ENCODE measurements around the gene PIK3C2G.
"Not testable (repeated sequence)": the region's sequence is repeated elsewhere in the genome, so short reads cannot be mapped to it uniquely, and the experiment has no call there.

Gene PIK3C2G

DNA sequence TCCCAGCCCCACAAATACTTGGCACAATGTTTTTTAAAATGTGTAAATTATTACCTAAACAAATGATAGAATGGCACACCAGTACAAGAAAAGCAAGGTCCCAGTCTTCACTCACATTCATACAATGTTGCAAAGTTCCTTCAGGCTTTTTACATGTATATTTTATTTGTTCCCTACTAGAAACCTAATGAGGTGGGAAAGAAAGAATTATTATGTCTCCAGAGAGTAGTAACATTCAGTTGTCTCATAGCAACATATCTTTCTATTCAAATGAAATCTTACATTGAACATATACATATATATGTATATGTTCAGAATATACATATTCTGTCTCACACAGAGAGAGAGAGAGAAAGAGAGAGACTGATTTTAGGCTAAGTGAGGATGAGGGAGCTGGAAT is 391.3 kb downstream of the PIK3C2G start:
- DNase-seq: no peak

DNA sequence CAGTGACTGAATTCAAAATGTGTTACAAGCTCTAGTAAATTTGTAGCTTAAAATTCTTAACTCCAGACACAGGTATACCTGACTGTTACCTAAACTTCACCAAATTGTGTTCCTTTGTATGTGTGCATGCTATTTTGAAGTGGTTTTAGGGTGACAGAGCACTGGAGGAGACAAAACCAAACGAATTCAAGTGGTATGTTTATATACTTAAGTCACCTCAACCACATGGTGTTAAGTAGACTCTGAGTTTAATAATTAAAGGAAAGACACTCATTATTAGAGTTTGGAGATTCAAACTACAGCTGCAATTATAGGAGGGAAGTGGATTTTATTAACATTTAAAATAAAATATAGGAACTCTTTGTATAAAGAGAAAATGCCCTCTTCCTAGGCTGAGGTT is 392.1 kb downstream of the PIK3C2G start:
- DNase-seq: no peak

DNA sequence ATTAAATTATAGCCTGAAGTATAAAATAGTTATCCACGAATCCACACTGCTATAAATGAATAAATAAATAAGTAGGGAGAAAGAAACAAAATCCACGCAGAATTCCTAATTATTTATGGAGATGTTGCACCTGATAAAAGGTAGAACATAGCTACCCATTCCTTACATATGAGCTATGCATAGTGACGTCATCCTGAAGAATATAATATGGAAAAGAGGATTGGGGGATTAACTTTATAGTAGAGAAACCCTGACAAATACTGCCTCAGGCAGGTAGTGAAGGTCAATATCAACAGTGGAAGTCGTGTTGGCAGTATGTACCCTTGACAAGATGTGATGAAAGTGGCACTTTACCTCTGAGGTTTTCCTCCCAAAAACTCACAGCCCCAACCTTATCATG is 394.0 kb downstream of the PIK3C2G start:
- no peak for DNase-seq

DNA sequence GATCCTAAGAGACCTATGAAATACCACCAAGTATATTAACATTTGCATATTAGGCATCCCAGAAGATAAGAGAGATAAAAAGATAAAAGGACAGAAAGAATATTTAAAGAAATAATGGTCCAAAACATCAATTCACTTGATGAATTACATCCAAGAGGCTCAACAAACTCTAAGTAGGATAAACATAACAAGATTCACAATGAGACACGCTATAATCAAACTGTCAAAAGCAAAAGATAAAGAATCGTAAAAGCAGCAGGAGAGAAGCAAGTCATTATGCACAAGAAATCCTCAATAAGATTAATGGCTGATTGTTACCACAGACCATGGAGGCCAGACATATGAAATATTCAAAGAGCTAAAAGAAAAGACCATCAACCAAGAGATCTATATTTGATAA is 396.9 kb downstream of the PIK3C2G start:
- DNase-seq: no peak

DNA sequence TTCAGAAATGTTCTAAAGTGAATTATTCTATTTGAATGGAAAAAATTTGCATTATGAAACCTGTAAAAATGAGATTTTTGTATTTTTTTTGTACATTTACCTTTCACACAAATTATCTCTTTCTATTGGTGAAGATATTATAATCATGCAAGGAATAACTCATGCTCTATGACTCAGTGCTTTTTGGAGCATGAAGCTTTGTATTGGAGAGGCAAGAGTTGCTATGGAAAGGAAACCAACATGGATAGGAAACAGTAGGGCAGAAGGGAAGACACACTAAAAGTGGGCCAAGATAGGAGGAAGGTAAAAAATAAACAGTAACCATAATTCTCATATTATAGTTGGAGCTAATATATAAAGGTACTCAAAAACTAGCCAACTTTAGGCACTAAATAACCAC is 397.5 kb downstream of the PIK3C2G start:
- no peak for DNase-seq

DNA sequence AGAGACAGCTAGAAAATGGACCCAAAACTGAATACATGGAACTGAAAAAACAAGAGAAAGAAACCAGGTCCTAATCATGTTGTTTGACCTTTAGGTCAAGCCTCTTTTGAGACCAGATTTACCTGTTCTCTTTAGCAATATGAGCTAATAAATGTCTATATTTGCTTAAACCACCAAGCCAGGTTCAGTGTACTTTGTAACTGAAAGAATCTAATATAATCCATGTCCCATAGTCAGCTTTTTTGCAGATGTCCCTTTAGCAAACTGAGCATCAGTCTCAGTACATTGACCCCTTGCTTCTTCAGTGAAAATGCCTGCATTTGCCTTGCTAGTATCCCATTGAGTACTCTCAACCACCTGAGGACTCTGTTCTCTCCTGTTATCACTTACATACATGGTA is 414.8 kb downstream of the PIK3C2G start:
- DNase-seq: no peak

DNA sequence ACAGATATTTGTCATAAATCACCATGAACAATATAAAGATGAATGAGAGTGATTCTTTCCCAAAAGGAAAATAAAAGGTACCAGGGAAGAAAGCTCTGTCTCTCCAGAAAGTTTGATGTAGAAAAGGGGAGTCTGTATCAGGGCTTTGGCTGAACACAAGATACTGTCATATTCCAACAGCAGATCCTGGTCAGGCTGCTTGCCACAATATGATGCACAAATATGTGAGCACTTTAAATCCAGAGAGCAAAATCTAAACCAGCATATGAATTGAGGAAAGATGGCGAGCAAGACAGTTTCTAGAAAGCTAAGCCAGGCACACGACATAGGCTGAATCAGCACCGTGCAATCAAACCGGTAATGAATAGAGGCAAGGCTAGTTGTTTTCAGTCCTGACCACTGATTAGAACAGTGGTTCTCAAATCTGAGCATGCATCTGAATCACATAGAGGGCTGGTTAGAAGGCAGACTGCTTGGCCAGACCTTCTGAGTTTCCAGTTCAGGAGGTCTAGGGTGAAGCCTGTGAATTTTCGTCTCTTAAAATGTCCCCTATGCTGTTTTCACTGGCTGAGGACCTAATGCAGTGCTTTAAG is 415.8 kb downstream of the PIK3C2G start:
- no peak for DNase-seq

DNA sequence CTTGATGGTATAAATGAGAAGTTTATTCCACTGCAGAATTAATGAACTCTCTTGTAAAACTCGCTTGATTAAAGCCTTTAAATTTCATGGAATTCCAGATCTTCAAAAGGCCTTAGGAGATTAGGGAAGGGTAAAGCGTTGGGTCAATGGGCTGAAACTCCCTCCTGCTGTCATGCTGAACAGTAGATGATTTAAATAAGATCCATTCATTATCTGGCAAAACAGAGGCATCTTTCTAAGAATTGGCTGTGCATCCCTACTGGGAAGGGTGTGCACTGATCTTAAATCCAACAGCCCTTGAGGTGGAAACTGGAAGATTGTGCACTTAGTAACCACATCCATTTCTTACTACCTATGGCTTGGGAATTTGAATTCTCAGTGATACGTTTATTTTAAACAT is 420.5 kb downstream of the PIK3C2G start:
- DNase-seq: no peak

DNA sequence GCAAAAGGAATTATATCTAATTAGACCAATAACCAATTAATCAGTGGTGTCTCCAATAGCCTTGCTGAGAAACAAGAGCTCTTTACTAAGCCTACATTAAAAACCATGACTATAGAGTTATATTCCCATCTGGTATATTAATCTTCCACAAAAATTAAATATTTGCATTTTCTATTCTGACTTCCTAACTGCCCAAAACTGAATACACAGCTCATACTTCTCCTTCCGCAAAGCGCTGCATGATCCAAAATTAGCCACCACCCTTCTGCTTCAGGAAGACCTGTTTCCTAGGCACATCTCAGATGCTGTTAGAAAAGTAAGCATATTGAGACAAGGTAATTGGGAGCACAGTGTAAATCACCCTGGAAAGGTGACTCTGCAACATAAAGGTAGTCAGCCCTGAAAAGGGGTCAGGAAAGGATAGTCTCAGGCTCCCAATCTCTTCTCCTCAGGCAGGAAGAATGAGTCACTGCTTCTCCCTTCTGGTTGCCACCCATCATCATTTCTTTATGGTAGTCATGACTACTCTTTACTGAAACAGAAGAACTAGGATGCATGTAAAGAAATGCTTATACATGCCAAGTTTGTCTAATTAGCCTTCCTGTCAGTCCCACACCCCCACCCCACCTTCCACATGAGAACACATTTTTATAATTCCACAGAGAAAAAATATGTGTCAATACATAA is 422.2 kb downstream of the PIK3C2G start:
- no peak for DNase-seq

DNA sequence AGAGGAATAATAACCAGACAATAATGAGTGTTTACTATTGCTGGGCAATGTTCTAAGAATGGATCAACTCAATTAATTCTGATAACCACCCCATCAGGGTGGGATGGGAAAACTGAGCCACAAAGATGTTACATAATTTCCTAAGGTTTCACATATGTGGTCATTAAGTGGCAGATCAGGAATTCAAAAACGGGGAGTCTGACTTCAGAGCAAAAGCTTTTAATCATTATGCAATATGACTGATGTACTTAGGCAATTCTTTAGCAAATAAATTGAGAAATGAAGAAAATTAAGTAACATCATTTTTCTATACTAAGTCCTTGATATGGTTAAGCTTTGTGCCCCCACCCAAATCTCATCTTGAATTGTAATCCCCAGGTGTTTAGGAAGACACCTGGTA is 423.1 kb downstream of the PIK3C2G start:
- DNase-seq: no peak

DNA sequence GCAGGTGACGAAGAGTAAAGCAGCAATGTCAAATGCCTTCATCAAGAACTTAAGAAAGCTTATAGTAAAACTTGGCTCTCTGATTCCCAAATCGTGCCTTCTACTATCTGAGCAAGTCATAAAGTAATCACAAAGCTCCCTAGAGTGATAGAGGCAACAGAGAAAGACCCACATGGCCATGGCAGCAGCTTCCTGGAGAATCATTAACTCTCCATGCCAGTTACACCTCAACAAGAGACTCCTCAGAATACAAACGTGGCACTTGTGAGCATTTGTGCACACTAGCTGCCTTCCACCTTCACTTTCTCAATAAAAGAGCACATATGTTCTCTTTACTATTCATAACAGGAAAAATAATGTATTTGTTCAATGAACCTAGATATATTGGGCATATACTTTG is 428.5 kb downstream of the PIK3C2G start:
- no peak for DNase-seq

DNA sequence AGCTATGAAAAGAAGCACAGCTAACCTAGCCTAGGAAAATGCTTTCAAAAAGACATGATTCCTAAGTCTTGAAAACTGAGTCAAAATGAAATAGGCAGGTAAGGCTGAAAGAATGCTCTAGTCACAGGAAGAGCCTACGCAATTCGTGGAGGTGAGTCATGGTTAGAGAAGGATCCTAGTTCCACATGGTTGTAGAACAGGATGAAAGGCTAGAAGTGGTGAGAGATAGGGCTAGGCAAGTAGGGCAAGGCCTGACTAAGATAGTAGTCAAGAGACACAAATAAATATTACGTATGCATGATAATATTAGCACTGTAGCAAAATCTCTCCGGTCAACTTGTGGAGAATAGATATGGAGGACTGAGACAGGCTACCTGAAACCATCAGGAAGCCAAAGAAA is 429.3 kb downstream of the PIK3C2G start:
- DNase-seq: no peak

DNA sequence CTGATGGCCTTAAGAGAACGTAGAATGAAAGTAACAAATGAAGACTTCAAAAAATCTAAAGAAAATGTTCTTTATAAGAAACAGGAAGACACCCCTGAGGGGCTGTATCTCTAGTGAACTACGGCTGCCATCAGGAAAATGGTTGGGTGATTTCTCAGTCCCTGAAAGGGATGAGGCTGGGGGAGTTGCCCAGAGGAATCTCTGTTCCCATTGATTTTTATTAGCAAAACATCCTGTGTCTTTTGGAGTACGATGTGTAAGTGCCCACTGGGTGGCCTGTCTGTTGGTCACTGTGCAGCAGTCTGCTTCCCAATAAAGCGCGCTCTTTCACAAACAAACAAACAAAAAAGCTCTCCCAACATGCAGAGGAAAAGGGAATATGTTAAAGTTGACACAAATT is 432.7 kb downstream of the PIK3C2G start:
- DNase-seq: not testable (repeated sequence)

DNA sequence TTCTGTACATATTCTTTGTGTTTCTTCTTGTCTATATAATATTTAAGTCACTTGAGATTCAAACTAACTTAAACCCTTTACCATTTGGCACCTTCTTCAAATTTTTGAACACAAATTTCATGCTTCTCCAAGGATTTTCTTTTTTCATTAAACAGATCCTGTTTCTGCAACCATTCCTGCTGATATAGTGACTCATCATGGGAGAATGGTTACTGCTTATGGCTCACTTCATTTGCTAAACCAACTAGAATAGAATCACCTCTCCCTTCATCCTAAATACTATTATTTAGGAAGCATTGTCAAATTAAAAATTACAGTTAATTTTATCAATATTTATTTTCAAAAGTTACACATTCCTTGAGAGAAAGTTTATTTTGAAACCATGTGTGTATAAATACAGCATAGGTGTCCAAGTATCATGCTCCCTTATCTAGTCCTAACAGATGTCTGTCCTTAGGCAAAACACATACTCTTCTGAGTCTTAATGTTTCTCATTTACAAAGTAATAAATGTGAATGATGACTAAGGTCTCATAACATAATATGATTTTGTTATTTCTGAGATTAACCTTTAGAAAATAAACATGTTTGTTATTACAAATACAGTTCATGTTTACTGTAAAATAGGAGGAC is 435.8 kb downstream of the PIK3C2G start:
- no peak for DNase-seq
